GM23248 (cell line): ENCODE measurements around the gene TFAP2E.

Source experiments
- EZH2 ChIP-seq: fragments of 200-600 bp; sonication (generic); IDR thresholded peaks from 2 replicates; pipeline ENCODE4 v1.6.1; 2018; ENCODE audit warnings: antibody characterized with exemption, mild to moderate bottlenecking; ENCODE audit not compliant: insufficient read depth, poor library complexity, severe bottlenecking
- EZH2phosphoT487 ChIP-seq: fragments of 200-600 bp; sonication (generic); IDR thresholded peaks from 2 replicates; pipeline ENCODE4 v1.6.1; 2018; ENCODE audit warnings: antibody characterized with exemption, moderate library complexity, mild to moderate bottlenecking, low read depth; ENCODE audit not compliant: insufficient read depth

GRCh38 chr1:35530946-35531345 is 42.2 kb upstream of the TFAP2E start:
- no peak for TF ChIP-seq EZH2phosphoT487
- TF ChIP-seq EZH2 = no peak
